ENCODE data around the gene KSR2.
"Not testable (repeated sequence)": the region's sequence is repeated elsewhere in the genome, so short reads cannot be mapped to it uniquely, and the experiment has no call there.

Gene KSR2

GRCh38 chr12:117860787-117861290 is 108.0 kb downstream of the KSR2 start:
- not testable (repeated sequence) for DNase-seq (ENCODE audit: low read depth in 2 of 3, low spot score in 2 of 3)

GRCh38 chr12:117860111-117860510 is 108.7 kb downstream of the KSR2 start:
- no peak for DNase-seq (ENCODE audit: low read depth in 2 of 3, low spot score in 2 of 3)

- DNase-seq (ENCODE audit: low read depth in 2 of 3, low spot score in 2 of 3) = peak in 2 of 3 experiments; percentile 14 to 32
These were observed 110.9 kb downstream of the KSR2 start for GRCh38 chr12:117857632-117858612.

GRCh38 chr12:117857139-117857538 is 111.7 kb downstream of the KSR2 start:
- DNase-seq (ENCODE audit: low read depth in 2 of 3, low spot score in 2 of 3) = not testable (repeated sequence)

GRCh38 chr12:117855165-117855564 is 113.6 kb downstream of the KSR2 start:
- DNase-seq (ENCODE audit: low read depth in 2 of 3, low spot score in 2 of 3) = no peak

- DNase-seq (ENCODE audit: low read depth in 2 of 3, low spot score in 2 of 3) = peak in 1 of 3 experiments; percentile 32
These were observed 114.3 kb downstream of the KSR2 start for GRCh38 chr12:117854339-117855012.

- no peak for DNase-seq (ENCODE audit: low read depth in 2 of 3, low spot score in 2 of 3)
These were observed 115.2 kb downstream of the KSR2 start for GRCh38 chr12:117853600-117853999.

- DNase-seq (ENCODE audit: low read depth in 2 of 3, low spot score in 2 of 3) = no peak
These were observed 118.7 kb downstream of the KSR2 start for GRCh38 chr12:117850048-117850447.

GRCh38 chr12:117847371-117847770 is 121.4 kb downstream of the KSR2 start:
- no peak for DNase-seq (ENCODE audit: low read depth in 2 of 3, low spot score in 2 of 3)

- no peak for DNase-seq (ENCODE audit: low read depth in 2 of 3, low spot score in 2 of 3)
These were observed 123.4 kb downstream of the KSR2 start for GRCh38 chr12:117845271-117845904.

- DNase-seq (ENCODE audit: low read depth in 2 of 3, low spot score in 2 of 3) = no peak
These were observed 124.5 kb downstream of the KSR2 start for GRCh38 chr12:117844114-117844830.

GRCh38 chr12:117842630-117843029 is 126.2 kb downstream of the KSR2 start:
- no peak for DNase-seq (ENCODE audit: low read depth in 2 of 3, low spot score in 2 of 3)

GRCh38 chr12:117842220-117842619 is 126.6 kb downstream of the KSR2 start:
- DNase-seq (ENCODE audit: low read depth in 2 of 3, low spot score in 2 of 3) = no peak

GRCh38 chr12:117837737-117838050 is 131.1 kb downstream of the KSR2 start:
- DNase-seq (ENCODE audit: low read depth in 2 of 3, low spot score in 2 of 3) = no peak

- DNase-seq (ENCODE audit: low read depth in 2 of 3, low spot score in 2 of 3) = peak; percentile 11 to 80 (median 62)
These were observed 131.6 kb downstream of the KSR2 start for GRCh38 chr12:117836999-117837736.

GRCh38 chr12:117836476-117836875 is 132.3 kb downstream of the KSR2 start:
- DNase-seq (ENCODE audit: low read depth in 2 of 3, low spot score in 2 of 3) = no peak

GRCh38 chr12:117835156-117835555 is 133.6 kb downstream of the KSR2 start:
- DNase-seq (ENCODE audit: low read depth in 2 of 3, low spot score in 2 of 3) = no peak

- no peak for DNase-seq (ENCODE audit: low read depth in 2 of 3, low spot score in 2 of 3)
These were observed 136.0 kb downstream of the KSR2 start for GRCh38 chr12:117832459-117833457.

GRCh38 chr12:117830471-117830870 is 138.3 kb downstream of the KSR2 start:
- DNase-seq (ENCODE audit: low read depth in 2 of 3, low spot score in 2 of 3) = no peak
